Spinal cord (tissue), 10 donors: ENCODE results near the gene SPSB4. TPM values are rescaled to one million over a fixed set of nuclear protein-coding genes. Genes with fewer than 3 reads are reported as not detected.

Source experiments
- DNase-seq, 6 donors: peaks; one replicate each; pipeline versions ENCODE4 v3.0.0 to v3.0.0-alpha.2; 2013 to 2015; ENCODE audit warnings: low spot score in 6 of 6, low read depth in 4 of 6
- H3K27ac ChIP-seq: one replicate; pipeline ENCODE4 v1.5.1; 2013; ENCODE audit warnings: low read depth, low read length, control low read depth
- H3K27me3 ChIP-seq: one replicate; pipeline ENCODE4 v1.6.1; 2013; ENCODE audit warnings: low read length; ENCODE audit not compliant: control insufficient read depth, insufficient read depth
- H3K36me3 ChIP-seq: one replicate; pipeline ENCODE4 v1.6.1; 2013; ENCODE audit warnings: low read length; ENCODE audit not compliant: control insufficient read depth, insufficient read depth
- H3K4me1 ChIP-seq: one replicate; pipeline ENCODE4 v1.6.1; 2013; ENCODE audit warnings: low read length; ENCODE audit not compliant: control insufficient read depth, insufficient read depth
- H3K4me3 ChIP-seq: one replicate; pipeline ENCODE4 v1.5.1; 2013; ENCODE audit warnings: low read depth, low read length, control low read depth
- H3K9me3 ChIP-seq: one replicate; pipeline ENCODE4 v1.6.1; 2013; ENCODE audit warnings: low read length; ENCODE audit not compliant: control insufficient read depth, insufficient read depth
- WGBS: methylation state at CpG from one replicate; pipeline ENCODE4 v1.1.5; 2013; ENCODE audit warnings: missing lambda C conversion rate; ENCODE audit not compliant: insufficient coverage; 5-methylcytosine and 5-hydroxymethylcytosine counted together
- polyA plus RNA-seq, 2 donors: library from polyadenylated mRNA; unstranded; fragments of 120-200 nt; gene quantifications; one replicate each; pipeline ENCODE4 v1.2.1, GENCODE V29; 2013; ENCODE audit not compliant: insufficient read length in 2 of 2
- total RNA-seq, 2 donors: library from RNA; depleted of rRNA in 1 of 2; stranded (reverse); fragments of 120-200 nt in 1 of 2; fragments of >200 nt in 1 of 2; gene quantifications; one replicate each; pipeline versions ENCODE4 v1.2.3 to v1.2.4, GENCODE V29; 2013 to 2014
- donor health status: healthy.

The SPSB4 gene
- total and polyA plus RNA-seq, 4 donors = 5.3 to 22.8 (median 14.3) TPM

- H3K9me3 ChIP-seq = peaks cover 4% of the 10 kb centered on the region
- H3K4me1 ChIP-seq = no peaks in the 10 kb centered on the region
- H3K27ac ChIP-seq = no peak overlapping the region
- 88% methylated on average over 3 of the region's 4 CpGs for WGBS
- no peak for DNase-seq
- no peaks in the 10 kb centered on the region for H3K27me3 ChIP-seq
- no peaks in the 10 kb centered on the region for H3K36me3 ChIP-seq
- no peak overlapping the region for H3K4me3 ChIP-seq
Measured at GRCh38 chr3:141181196-141181595, 130.0 kb downstream of the SPSB4 start.

- WGBS = 91% methylated on average over 3 of the region's 3 CpGs
- DNase-seq = no peak
Measured at GRCh38 chr3:141181819-141182218, 130.7 kb downstream of the SPSB4 start.

GRCh38 chr3:141183606-141184005 lies 132.5 kb downstream of the SPSB4 start:
- Histone ChIP-seq H3K27me3 (no peaks in the 10 kb centered on the region), H3K4me3 (no peak overlapping the region), H3K27ac (no peak overlapping the region), H3K9me3 (peaks cover 4% of the 10 kb centered on the region), H3K4me1 (no peaks in the 10 kb centered on the region), H3K36me3 (no peaks in the 10 kb centered on the region)
- DNase-seq = no peak
- WGBS = no CpG with 5 or more reads among the region's 2 CpGs

More at GRCh38 chr3:141181819-141182218, 130.7 kb downstream of the SPSB4 start:
- peaks cover 4% of the 10 kb centered on the region for H3K9me3 ChIP-seq
- no peak overlapping the region for H3K4me3 ChIP-seq
- no peaks in the 10 kb centered on the region for H3K27me3 ChIP-seq
- H3K36me3 ChIP-seq = no peaks in the 10 kb centered on the region
- H3K4me1 ChIP-seq = no peaks in the 10 kb centered on the region
- H3K27ac ChIP-seq = no peak overlapping the region

GRCh38 chr3:141184430-141184829 lies 133.3 kb downstream of the SPSB4 start:
- peaks cover 4% of the 10 kb centered on the region for H3K9me3 ChIP-seq
- H3K36me3 ChIP-seq = no peaks in the 10 kb centered on the region
- WGBS = 94% methylated on average over 2 of the region's 4 CpGs
- no peaks in the 10 kb centered on the region for H3K27me3 ChIP-seq
- no peaks in the 10 kb centered on the region for H3K4me1 ChIP-seq
- H3K27ac ChIP-seq = no peak overlapping the region
- no peak for DNase-seq
- H3K4me3 ChIP-seq = no peak overlapping the region

GRCh38 chr3:141191097-141191749 lies 140.1 kb downstream of the SPSB4 start:
- 75% methylated on average over 2 of the region's 2 CpGs for WGBS
- no peaks in the 10 kb centered on the region for H3K4me1 ChIP-seq
- H3K27me3 ChIP-seq = no peaks in the 10 kb centered on the region
- H3K9me3 ChIP-seq = no peaks in the 10 kb centered on the region
- no peak overlapping the region for H3K27ac ChIP-seq
- no peak for DNase-seq
- no peak overlapping the region for H3K4me3 ChIP-seq
- no peaks in the 10 kb centered on the region for H3K36me3 ChIP-seq

GRCh38 chr3:141192345-141192744 lies 141.2 kb downstream of the SPSB4 start:
- no peaks in the 10 kb centered on the region for H3K9me3 ChIP-seq
- H3K4me3 ChIP-seq = no peak overlapping the region
- no peaks in the 10 kb centered on the region for H3K36me3 ChIP-seq
- no peak overlapping the region for H3K27ac ChIP-seq
- H3K4me1 ChIP-seq = no peaks in the 10 kb centered on the region
- peak; percentile 91 to 99 (median 96) for DNase-seq
- H3K27me3 ChIP-seq = no peaks in the 10 kb centered on the region
- WGBS = 0% methylated on average over 6 of the region's 11 CpGs

- Histone ChIP-seq H3K4me3 (no peak overlapping the region), H3K27me3 (no peaks in the 10 kb centered on the region), H3K27ac (no peak overlapping the region), H3K9me3 (no peaks in the 10 kb centered on the region), H3K4me1 (no peaks in the 10 kb centered on the region), H3K36me3 (no peaks in the 10 kb centered on the region)
- WGBS = 92% methylated on average over 10 of the region's 13 CpGs
- no peak for DNase-seq
Measured at GRCh38 chr3:141193066-141193830, 142.1 kb downstream of the SPSB4 start.

Other genes with a start within 250 kb of the SPSB4 start
- gene SLC25A36, start 109.5 kb upstream of the SPSB4 start, total RNA-seq = 100 to 1,000 TPM in 1 of 2 donors, 10 to 100 TPM in 1; 97.1 to 225 TPM
- 100 to 1,000 TPM in 1 of 2 donors, 10 to 100 TPM in 1; 70.2 to 115 TPM for gene SLC25A36, start 109.5 kb upstream of the SPSB4 start, polyA plus RNA-seq
- 10 to 100 TPM; 33.2 to 48.6 TPM for gene PXYLP1, start 180.5 kb downstream of the SPSB4 start, total RNA-seq
- 10 to 100 TPM; 41.7 to 42.5 TPM for gene PXYLP1, start 180.5 kb downstream of the SPSB4 start, polyA plus RNA-seq